ENCODE data around the gene ABI3BP. TPM values are rescaled to one million over a fixed set of nuclear protein-coding genes. Genes with fewer than 3 reads are reported as not detected.

ABI3BP gene
- polyA plus RNA-seq, 1 of the 3 experiments (the other 2 are of a cell fraction) = 8.4 TPM

- TF ChIP-seq, protein P1, sequence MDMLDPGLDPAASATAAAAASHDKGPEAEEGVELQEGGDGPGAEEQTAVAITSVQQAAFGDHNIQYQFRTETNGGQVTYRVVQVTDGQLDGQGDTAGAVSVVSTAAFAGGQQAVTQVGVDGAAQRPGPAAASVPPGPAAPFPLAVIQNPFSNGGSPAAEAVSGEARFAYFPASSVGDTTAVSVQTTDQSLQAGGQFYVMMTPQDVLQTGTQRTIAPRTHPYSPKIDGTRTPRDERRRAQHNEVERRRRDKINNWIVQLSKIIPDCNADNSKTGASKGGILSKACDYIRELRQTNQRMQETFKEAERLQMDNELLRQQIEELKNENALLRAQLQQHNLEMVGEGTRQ (IDR thresholded peaks at IDR 0.05; ENCODE audit: borderline replicate concordance, low read depth, low read length) = no peak
- no peak for TF ChIP-seq TAF1 (IDR thresholded peaks at IDR 0.05; ENCODE audit: borderline replicate concordance, low read depth, low read length)
- no peak for TF ChIP-seq EP300 (IDR thresholded peaks at IDR 0.05; ENCODE audit: borderline replicate concordance in 1 of 2, low read depth in 1 of 2, low read length in 1 of 2)
- TF ChIP-seq GATA2 (CRISPR knock-in tag; IDR thresholded peaks at IDR 0.05) = no peak
These were observed 80.7 kb downstream of the ABI3BP start (continued) for GRCh38 chr3:100912571-100912970.

- POLR2A ChIA-PET = no interaction called here
- Histone ChIP-seq H2AFZ (ENCODE audit: low read depth) (no peak overlapping the region), H3K9me3 (no peaks in the 10 kb centered on the region), H3K79me2 (ENCODE audit: insufficient read depth) (no peaks in the 10 kb centered on the region), H3K27me3 (ENCODE audit: insufficient read depth) (no peaks in the 10 kb centered on the region), H3K4me2 (no peak overlapping the region), H3F3A (replicated peaks; ENCODE audit: insufficient read depth) (no peaks in the 10 kb centered on the region), H3K9me2 (no peaks in the 10 kb centered on the region), H3K4me1 (ENCODE audit: control insufficient read depth in 1 of 2, insufficient read depth in 2 of 2, low read depth in 1 of 2, low read length in 1 of 2) (peaks cover 0 to 9% of the 10 kb centered on the region in 2 experiments; a peak in 2 of 4 replicates), H3K27ac (ENCODE audit: low read depth in 2 of 2, low read length in 1 of 2) (no peak overlapping the region), H4K20me1 (ENCODE audit: insufficient read depth) (no peaks in the 10 kb centered on the region), H3K36me3 (replicated peaks in 1 of 2; ENCODE audit: control insufficient read depth in 1 of 2, insufficient read depth in 2 of 2, low read length in 1 of 2) (no peaks in the 10 kb centered on the region), H3K9ac (no peak overlapping the region), H3K4me3 (ENCODE audit: low read depth in 2 of 2, low read length in 1 of 2) (no peak overlapping the region)
- WGBS (ENCODE audit: low lambda C conversion rate) = 84% methylated on average over 6 of the region's 6 CpGs
- TF ChIP-seq RXRA (IDR thresholded peaks at IDR 0.05; ENCODE audit: borderline replicate concordance, low read depth) (no peak), REST (IDR thresholded peaks at IDR 0.05; ENCODE audit: low read depth, low read length) (no peak), GABPA (IDR thresholded peaks at IDR 0.05; ENCODE audit: low read depth) (no peak), RAD21 (IDR thresholded peaks at IDR 0.05; ENCODE audit: low read length) (no peak), POLR2AphosphoS5 (IDR thresholded peaks at IDR 0.05; ENCODE audit: low read depth, low read length) (no peak), NFIC (IDR thresholded peaks at IDR 0.05; ENCODE audit: borderline replicate concordance) (no peak), SMC3 (IDR thresholded peaks at IDR 0.05; ENCODE audit: low read depth, low read length) (no peak), SIN3A (IDR thresholded peaks at IDR 0.05; ENCODE audit: borderline replicate concordance, low read depth, low read length) (no peak), RCOR1 (IDR thresholded peaks at IDR 0.05; ENCODE audit: low read length) (no peak), ZBTB33 (IDR thresholded peaks at IDR 0.05; ENCODE audit: borderline replicate concordance, low read depth) (no peak), EP300 (IDR thresholded peaks at IDR 0.05; ENCODE audit: borderline replicate concordance in 1 of 2, low read depth in 1 of 2, low read length in 1 of 2) (no peak), RFX5 (IDR thresholded peaks at IDR 0.05; ENCODE audit: low read length) (no peak), MXI1 (IDR thresholded peaks at IDR 0.05; ENCODE audit: low read depth, low read length) (no peak), CHD2 (IDR thresholded peaks at IDR 0.05; ENCODE audit: low read length, partially characterized antibody) (no peak)
- TF ChIP-seq, protein P1 (IDR thresholded peaks at IDR 0.05; ENCODE audit: borderline replicate concordance, low read depth, low read length) = no peak
- CTCF ChIA-PET = interaction anchor here (0.8 to 1.1 kb wide), 2 partner anchors 9 to 19 kb away, joined by 3 read pairs; no protein-coding TSS in a partner anchor
- DNase-seq = no peak
These were observed 81.3 kb downstream of the ABI3BP start for GRCh38 chr3:100911956-100912355.
